SIG-M5 (cell line): ENCODE data around the gene ST3GAL2.
"Not testable (repeated sequence)": the region's sequence is repeated elsewhere in the genome, so short reads cannot be mapped to it uniquely, and the experiment has no call there.

Source experiments
- DNase-seq: peaks from one replicate; lab custom pipeline; 2025; lab: John Stamatoyannopoulos, UW

ST3GAL2 gene

DNA sequence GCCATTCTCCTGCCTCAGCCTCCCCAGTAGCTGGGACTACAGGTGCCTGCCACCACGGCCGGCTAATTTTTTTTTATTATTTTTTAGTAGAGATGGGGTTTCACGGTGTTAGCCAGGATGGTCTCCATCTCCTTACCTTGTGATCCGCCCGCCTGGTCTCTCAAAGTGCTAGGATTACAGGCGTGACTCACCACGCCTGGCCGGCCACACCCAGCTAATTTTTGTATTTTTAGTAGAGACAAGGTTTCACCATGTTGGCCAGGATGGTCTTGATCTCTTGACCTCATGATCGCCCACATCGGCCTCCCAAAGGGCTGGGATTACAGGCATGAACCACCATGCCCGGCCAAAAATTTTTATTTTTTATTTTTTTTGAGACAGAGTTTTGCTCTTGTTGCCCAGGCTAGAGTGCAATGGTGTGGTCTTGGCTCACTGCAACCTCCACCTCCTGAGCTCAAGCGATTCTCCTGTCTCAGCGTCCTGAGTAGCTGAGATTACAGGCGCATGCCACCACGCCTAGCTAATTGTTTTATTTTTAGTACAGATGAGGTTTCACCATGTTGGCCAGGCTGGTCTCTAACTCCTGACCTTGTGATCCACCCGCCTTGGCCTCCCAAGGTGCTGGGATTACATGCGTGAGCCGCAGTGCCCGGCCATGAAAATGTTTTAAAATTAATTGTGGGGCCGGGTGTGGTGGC is 52.5 kb downstream of the ST3GAL2 start:
- DNase-seq: not testable (repeated sequence)

DNA sequence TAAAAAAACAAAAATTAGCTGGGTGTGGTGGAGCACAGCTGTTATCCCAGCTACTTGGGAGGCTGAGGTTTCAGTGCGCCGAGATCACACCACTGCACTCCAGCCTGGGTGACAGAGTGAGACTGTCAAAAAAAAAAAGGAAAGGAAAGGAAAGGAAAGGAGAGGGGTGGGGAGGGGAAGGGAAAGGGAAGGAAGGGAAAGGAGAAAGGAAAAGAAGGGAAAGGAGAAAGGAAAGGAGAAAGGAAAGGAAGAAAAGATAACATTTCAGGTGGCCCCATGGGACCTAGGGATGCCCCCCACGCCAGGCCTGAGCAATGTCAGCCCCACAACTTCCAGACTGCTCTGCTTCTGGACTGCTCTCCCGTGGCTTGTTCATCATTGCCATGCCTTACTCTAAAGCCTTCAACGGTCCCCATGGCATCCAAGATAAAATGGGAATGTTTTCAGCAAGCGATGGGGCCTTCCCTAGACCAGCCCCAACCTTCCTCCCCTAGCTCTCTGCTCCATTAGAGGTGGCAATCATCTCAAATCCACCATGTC is 55.4 kb downstream of the ST3GAL2 start:
- no peak for DNase-seq

- no peak for DNase-seq
Observed at GRCh38 chr16:70381604-70382342, 57.1 kb downstream of the ST3GAL2 start.

DNA sequence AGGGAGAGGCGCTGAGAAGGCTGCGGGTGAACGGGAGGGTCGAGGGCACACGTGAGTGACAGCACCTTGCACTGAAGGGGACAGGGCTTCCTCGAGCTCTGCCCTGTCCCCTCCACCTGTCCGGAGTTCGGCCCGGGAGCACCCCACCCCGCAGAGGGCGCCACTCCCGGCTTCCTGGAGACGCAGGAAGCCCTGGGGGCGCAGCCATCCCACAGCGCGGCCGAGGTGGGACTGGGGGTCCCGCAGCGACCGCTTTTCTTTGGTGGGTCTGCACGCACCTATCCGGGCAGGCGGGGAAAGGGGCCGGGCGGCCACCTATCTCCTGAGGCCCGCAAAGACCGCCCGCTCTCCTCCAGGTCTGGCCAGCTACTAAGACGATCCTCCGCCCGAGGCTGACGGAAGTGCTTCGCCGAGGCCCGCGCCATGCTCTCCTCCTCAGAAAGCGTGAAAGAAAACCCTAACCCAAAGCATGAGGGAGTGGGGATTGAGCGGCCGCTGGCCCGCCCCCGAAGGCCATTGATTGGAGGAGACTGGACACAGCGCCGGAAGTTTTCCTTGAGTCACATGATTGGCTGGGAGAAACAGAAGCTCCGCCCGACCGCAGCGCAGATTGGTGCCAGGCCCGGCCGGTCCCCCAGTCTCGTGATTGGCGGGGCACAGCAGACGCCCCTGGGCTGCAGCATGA is 57.8 kb downstream of the ST3GAL2 start:
- DNase-seq: peak; percentile 87

DNA sequence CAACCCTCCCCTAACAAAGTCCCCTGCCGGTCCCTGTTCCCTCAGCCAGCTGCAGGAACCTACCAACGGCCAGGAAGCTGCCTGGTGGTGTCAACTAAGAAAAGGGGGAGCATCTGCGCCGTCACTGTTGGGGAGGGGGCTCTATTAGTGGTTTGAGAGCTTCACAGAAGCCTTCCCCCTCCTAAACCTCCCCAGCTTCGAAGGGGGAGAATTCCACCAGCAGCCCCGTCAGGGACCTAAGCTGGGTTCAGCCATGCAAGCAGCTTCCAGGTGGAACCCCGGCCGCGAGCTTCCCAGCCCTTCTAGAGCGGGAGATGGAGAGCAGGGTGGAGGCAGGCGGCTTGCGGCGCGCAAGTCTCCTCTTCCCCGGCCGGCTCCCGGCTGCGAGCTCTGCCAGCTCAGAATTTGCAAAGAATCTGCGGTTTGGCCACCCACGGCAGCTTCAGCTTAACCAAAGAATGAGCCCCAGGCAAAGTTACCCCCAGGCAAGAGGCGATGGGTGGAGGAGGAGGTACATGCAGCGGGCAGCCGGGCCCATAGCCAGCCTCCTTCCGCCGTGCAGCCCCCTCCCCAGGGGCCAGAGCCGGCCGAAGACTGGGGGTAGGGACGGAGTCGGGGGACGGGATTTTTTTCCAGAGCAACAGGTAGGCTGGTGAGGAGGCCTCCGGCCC is 58.5 kb downstream of the ST3GAL2 start:
- DNase-seq: no peak

DNA sequence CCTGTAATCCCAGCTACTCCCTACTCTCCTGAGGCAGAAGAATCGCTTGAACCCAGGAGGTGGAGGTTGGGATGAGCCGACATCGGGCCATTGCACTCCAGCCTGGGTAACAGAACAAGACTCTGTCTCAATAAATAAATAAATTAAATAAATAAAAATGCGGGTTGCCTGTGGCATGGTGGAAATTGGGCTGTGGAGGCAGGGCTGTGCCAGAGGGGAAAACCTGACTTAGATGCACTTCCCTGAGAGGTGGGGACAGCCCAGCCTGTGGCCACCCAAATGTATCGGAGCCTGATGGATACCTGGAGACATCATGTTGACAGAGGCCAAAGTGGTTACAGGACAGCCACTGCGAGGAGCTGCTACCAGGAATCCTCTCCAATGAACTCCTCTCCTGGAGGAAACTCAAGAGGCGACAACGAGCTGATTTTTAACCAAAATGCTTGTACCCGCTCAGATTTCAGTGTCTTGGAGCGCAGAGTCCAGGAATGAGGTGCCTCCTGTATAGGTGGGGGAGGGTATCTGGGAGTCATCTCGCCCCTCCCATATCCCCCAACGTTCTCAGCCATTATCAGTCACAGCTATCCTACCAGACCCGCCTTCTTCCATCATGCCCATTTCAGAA is 59.9 kb downstream of the ST3GAL2 start:
- DNase-seq: no peak

DNA sequence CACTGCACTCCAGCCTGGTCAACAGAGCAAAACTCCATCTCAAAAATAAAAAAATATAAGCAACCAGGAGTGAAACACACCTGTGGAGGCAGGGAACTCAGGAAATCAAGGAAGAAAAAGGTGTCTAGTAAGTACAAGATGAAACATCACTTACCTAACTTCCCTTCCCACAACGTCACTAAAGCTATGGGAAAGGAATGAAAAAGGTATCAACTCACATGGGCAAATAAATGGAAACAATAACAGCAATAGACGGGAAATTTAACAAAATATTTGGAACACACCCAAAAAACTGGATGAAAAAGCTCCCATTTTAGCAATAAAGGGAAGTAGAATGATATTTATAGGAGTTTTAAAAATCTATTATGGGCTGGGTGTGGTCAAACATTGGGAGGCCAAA is 61.1 kb downstream of the ST3GAL2 start:
- no peak for DNase-seq

DNA sequence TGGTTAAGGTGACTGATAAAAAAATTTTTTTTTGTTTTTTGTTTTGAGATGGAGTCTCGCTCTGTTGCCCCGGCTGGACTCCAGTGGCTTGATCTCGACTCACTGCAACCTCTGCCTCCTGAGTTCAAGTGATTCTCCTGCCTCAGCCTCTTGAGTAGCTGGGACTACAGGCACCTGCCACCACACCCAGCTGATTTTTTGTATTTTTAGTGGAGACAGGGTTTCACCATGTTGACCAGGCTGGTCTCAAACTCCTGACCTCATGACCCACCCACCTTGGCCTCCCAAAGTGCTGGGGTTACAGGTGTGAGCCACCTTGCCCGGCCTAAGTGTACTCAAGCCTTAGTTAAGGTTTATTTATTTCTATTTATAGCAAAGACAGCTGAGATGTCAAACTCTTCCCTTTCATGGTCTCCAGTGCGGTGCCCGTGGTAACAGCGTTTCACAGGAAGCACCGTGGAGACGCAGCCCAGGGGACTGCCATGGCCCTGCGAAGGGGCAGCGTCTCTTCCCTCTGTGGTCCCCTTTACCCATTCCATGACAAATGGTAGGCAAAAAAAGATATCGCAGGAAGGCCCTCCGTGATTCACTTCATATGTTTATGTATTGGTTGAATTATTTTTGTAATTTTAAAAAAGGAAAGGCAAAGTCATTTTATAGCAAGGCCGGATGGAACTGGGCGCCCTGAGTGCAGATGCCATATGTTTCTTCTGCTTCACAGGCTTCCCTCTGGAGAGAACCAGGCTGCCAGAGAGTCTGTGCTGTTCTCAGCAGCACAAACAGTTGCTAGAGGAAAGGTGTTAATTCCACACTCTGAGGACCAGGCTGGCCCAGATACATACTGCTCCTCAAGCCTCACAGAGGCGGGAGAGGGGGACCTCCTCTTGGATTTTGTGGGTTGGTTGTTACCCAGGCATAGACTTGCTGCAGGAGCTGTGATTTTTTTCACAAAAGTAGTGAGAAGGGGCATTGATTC is 63.0 kb downstream of the ST3GAL2 start:
- no peak for DNase-seq

- DNase-seq: no peak
Observed at GRCh38 chr16:70374213-70374612, 64.7 kb downstream of the ST3GAL2 start.

DNA sequence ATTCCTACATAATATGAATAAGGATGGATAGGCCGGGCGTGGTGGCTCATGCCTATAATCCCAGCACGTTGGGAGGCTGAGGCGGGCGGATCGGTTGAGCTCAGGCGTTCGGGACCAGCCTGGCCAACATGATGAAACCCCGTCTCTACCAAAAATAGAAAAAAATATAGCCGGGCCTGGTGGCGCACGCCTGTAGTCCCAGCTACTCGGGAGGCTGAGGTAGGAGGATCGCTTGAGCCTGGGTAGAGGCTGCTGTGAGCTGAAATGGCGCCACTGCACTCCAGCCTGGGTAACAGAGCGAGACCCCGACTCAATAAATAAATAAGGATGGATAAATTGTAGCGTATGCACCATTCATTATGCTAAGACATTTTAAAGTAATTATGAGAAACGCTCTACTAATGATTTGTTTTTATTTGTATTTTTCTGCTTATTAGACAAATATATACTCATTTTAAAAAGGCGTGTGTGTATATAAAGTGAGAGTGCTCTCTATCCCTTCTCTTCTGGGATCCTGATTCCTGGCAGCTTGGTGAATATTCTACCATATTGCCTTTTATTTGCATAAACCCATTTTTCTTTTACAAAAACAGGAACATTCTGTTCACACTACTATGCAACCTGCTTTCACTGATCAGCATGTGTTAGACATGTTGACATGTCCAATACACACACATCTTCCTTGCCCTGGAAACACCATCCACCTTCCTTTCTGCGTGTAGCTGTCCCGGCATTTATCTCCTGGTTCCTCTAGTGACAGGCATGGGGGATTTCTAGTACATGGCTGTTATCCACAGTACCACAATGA is 65.8 kb downstream of the ST3GAL2 start:
- DNase-seq: no peak

DNA sequence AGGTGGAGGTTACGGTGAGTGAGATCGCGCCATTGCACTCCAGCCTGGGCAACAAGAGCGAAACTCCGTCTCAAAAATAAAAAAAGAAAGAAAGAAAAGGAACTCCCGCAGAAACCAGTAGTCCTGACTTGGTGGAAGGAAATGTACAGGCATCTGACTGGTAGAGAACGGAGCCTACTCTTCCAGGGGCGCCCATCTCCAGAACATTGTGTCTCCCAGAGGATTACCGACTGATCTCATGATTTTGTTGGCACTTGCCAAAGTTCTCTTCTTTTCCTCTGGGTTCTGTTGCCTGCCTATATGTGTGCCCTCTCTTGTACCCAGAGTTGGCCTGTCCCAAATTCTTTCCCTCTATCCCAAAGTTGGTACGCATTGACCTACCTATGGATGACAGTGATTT is 68.0 kb downstream of the ST3GAL2 start:
- no peak for DNase-seq

DNA sequence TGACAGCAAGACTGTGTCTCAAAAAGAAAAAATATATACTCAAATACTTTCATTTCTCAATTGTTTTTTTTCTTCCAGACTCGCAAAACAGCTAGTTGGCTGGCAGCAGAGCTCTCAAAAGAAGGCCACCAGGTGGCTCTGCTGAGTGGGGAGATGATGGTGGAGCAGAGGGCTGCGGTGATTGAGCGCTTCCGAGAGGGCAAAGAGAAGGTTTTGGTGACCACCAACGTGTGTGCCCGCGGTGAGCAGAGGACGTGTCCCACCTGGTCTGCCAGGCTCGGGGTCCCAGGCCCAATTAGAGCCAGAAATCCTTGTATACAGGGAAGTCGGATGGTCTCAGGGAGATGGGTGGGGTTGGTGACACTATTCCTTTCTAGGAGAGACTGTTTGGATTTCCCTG is 68.8 kb downstream of the ST3GAL2 start:
- DNase-seq: not testable (repeated sequence)

DNA sequence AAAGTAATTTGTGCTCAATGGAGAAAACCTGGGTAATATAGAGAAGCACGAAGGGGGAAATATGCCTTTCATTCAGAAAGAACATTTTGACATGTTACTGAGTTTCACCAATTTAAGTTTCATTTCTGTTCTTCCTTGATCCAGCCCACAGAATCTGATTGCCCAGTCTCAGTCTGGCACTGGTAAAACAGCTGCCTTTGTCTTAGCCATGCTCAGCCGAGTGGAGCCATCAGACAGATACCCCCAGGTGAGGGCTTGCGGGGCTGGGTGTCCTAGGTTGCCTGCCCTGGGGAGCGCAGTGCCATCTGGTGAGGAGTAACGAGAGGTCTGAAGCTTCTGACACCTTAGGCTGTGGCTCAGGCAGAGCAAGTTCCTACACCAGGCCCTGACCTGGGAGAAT is 74.5 kb downstream of the ST3GAL2 start:
- no peak for DNase-seq

DNA sequence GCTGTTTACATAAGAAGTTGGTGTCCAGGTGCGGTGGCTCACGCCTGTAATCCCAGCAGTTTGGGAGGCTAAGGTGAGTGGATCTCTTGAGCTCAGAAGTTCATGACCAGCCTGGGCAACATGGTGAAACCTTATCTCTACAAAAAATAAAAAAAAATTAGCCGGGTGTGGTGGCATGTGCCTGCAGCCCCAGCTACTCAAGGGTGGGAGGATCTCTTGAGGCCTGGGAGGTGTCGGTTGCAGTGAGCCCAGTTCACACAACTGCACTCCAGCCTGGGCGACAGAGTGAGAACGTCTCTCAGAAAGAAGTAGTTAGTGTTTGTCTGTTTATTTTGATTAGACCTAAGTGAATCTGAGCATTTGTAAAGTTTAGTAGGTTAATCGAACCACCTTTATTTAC is 79.3 kb downstream of the ST3GAL2 start:
- no peak for DNase-seq

GRCh38 chr16:70349783-70350182 is 89.1 kb downstream of the ST3GAL2 start:
- no peak for DNase-seq

DNA sequence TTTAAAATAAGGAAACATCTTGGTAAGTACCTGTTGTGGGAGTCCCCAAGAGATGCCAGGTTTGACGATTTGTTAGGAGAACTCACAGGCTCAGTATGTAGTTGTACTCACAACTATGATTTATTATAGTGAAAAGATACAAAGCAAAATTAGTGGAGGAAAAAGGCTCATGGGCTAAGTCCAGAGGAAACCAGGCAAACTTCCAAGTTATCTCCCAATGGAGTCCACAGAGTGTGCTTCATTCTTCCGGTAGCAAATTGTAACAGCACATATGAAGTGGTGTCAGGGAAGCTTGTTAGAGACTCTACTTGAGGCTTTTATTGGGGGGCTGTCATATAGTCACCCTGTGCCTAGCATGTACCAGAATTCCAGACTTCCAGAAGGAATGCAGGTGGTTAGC is 89.9 kb downstream of the ST3GAL2 start:
- no peak for DNase-seq

GRCh38 chr16:70345840-70346239 is 93.1 kb downstream of the ST3GAL2 start:
- DNase-seq: no peak

GRCh38 chr16:70342016-70342415 is 96.9 kb downstream of the ST3GAL2 start:
- no peak for DNase-seq

GRCh38 chr16:70341600-70341999 is 97.3 kb downstream of the ST3GAL2 start:
- DNase-seq: no peak

GRCh38 chr16:70337814-70338213 is 101.1 kb downstream of the ST3GAL2 start:
- no peak for DNase-seq
